ENCODE results near the gene MACROD2. TPM values are rescaled to one million over a fixed set of nuclear protein-coding genes. Genes with fewer than 3 reads are reported as not detected.

MACROD2 gene
- total RNA-seq, 1 experiment from 2014 or later = 1.4 TPM

GRCh38 chr20:14890713-14891112 lies 895.4 kb downstream of the MACROD2 start:
- no peaks in the 10 kb centered on the region for H3K4me1 ChIP-seq (ENCODE audit: insufficient read depth, low read length, poor library complexity, severe bottlenecking)
- H3K27ac ChIP-seq (ENCODE audit: low read depth, low read length, poor library complexity, severe bottlenecking) = no peak overlapping the region
- no peaks in the 10 kb centered on the region for H3K27me3 ChIP-seq (replicated peaks; ENCODE audit: insufficient read depth, low read depth, low read length, poor library complexity)
- DNase-seq (ENCODE audit: low spot score) = no peak
- no peaks in the 10 kb centered on the region for H3K36me3 ChIP-seq (ENCODE audit: insufficient read depth, low read length, poor library complexity, severe bottlenecking)
- TF ChIP-seq EZH2 (IDR thresholded peaks at IDR 0.05; ENCODE audit: borderline replicate concordance, low read depth, low read length, poor library complexity, severe bottlenecking) (no peak), CTCF (conservative IDR thresholded peaks at IDR 0.05; ENCODE audit: low read depth, low read length) (no peak)
- CTCF ChIA-PET = no interaction called here
- intact Hi-C loops (cut with micrococcal nuclease; ENCODE audit: unreplicated experiment) = no loop called here
- POLR2A ChIA-PET (ENCODE audit: low non-redundant PET) = no interaction called here
- H3K4me3 ChIP-seq (ENCODE audit: low read depth, low read length, poor library complexity, severe bottlenecking) = no peak overlapping the region
- BruUV-seq (replicated peaks) = no TSS peak
- peaks cover 4% of the 10 kb centered on the region for H3K9me3 ChIP-seq (ENCODE audit: low read depth, low read length, poor library complexity, severe bottlenecking)

- POLR2A ChIA-PET (ENCODE audit: low non-redundant PET) = no interaction called here
- CTCF ChIA-PET = no interaction called here
- peaks cover 4% of the 10 kb centered on the region for H3K9me3 ChIP-seq (ENCODE audit: low read depth, low read length, poor library complexity, severe bottlenecking)
- no peak for TF ChIP-seq CTCF (conservative IDR thresholded peaks at IDR 0.05; ENCODE audit: low read depth, low read length)
- TF ChIP-seq EZH2 (IDR thresholded peaks at IDR 0.05; ENCODE audit: borderline replicate concordance, low read depth, low read length, poor library complexity, severe bottlenecking) = no peak
- H3K27me3 ChIP-seq (replicated peaks; ENCODE audit: insufficient read depth, low read depth, low read length, poor library complexity) = no peaks in the 10 kb centered on the region
- no peak overlapping the region for H3K4me3 ChIP-seq (ENCODE audit: low read depth, low read length, poor library complexity, severe bottlenecking)
- H3K36me3 ChIP-seq (ENCODE audit: insufficient read depth, low read length, poor library complexity, severe bottlenecking) = no peaks in the 10 kb centered on the region
- intact Hi-C loops (cut with micrococcal nuclease; ENCODE audit: unreplicated experiment) = no loop called here
- H3K27ac ChIP-seq (ENCODE audit: low read depth, low read length, poor library complexity, severe bottlenecking) = no peak overlapping the region
- BruUV-seq (replicated peaks) = no TSS peak
- DNase-seq (ENCODE audit: low spot score) = no peak
- H3K4me1 ChIP-seq (ENCODE audit: insufficient read depth, low read length, poor library complexity, severe bottlenecking) = no peaks in the 10 kb centered on the region
Observed at GRCh38 chr20:14892782-14893181, 897.5 kb downstream of the MACROD2 start.

- Histone ChIP-seq H3K9me3 (ENCODE audit: low read depth, low read length, poor library complexity, severe bottlenecking) (no peaks in the 10 kb centered on the region), H3K36me3 (ENCODE audit: insufficient read depth, low read length, poor library complexity, severe bottlenecking) (no peaks in the 10 kb centered on the region), H3K4me3 (ENCODE audit: low read depth, low read length, poor library complexity, severe bottlenecking) (no peak overlapping the region), H3K27me3 (replicated peaks; ENCODE audit: insufficient read depth, low read depth, low read length, poor library complexity) (no peaks in the 10 kb centered on the region), H3K27ac (ENCODE audit: low read depth, low read length, poor library complexity, severe bottlenecking) (no peak overlapping the region), H3K4me1 (ENCODE audit: insufficient read depth, low read length, poor library complexity, severe bottlenecking) (no peaks in the 10 kb centered on the region)
- no peak for TF ChIP-seq EZH2 (IDR thresholded peaks at IDR 0.05; ENCODE audit: borderline replicate concordance, low read depth, low read length, poor library complexity, severe bottlenecking)
- BruUV-seq (replicated peaks) = no TSS peak
- DNase-seq (ENCODE audit: low spot score) = no peak
- intact Hi-C loops (cut with micrococcal nuclease; ENCODE audit: unreplicated experiment) = no loop called here
- ChIA-PET CTCF (no interaction called here), POLR2A (ENCODE audit: low non-redundant PET) (no interaction called here)
Observed at GRCh38 chr20:14896569-14896968, 901.3 kb downstream of the MACROD2 start.

- H3K9me3 ChIP-seq (ENCODE audit: low read depth, low read length, poor library complexity, severe bottlenecking) = no peaks in the 10 kb centered on the region
- H3K27ac ChIP-seq (ENCODE audit: low read depth, low read length, poor library complexity, severe bottlenecking) = no peak overlapping the region
- H3K36me3 ChIP-seq (ENCODE audit: insufficient read depth, low read length, poor library complexity, severe bottlenecking) = no peaks in the 10 kb centered on the region
- POLR2A ChIA-PET (ENCODE audit: low non-redundant PET) = no interaction called here
- intact Hi-C loops (cut with micrococcal nuclease; ENCODE audit: unreplicated experiment) = no loop called here
- no TSS peak for BruUV-seq (replicated peaks)
- H3K4me3 ChIP-seq (ENCODE audit: low read depth, low read length, poor library complexity, severe bottlenecking) = no peak overlapping the region
- CTCF ChIA-PET = no interaction called here
- no peak for DNase-seq (ENCODE audit: low spot score)
- no peaks in the 10 kb centered on the region for H3K27me3 ChIP-seq (replicated peaks; ENCODE audit: insufficient read depth, low read depth, low read length, poor library complexity)
- H3K4me1 ChIP-seq (ENCODE audit: insufficient read depth, low read length, poor library complexity, severe bottlenecking) = no peaks in the 10 kb centered on the region
- TF ChIP-seq CTCF (conservative IDR thresholded peaks at IDR 0.05; ENCODE audit: low read depth, low read length) (no peak), EZH2 (IDR thresholded peaks at IDR 0.05; ENCODE audit: borderline replicate concordance, low read depth, low read length, poor library complexity, severe bottlenecking) (no peak)
Observed at GRCh38 chr20:14897608-14898007, 902.3 kb downstream of the MACROD2 start.
